DND-41 (cell line): Measurements from ENCODE around the gene LYSET.

Source experiments
- ATAC-seq: fragments of 200-7000 bp; cut with Tn5 transposase; 3 replicates; pipeline ENCODE4 v1.9.1; 2021; ENCODE audit warnings: low read depth; ENCODE audit not compliant: insufficient read depth
- DNase-seq: peaks from one replicate; pipeline ENCODE4 v3.0.0-alpha.2; 2020
- H2AFZ ChIP-seq: 2 replicates; pipeline ENCODE4 v1.6.0; 2012; ENCODE audit warnings: low read depth, low read length
- H3K27ac ChIP-seq: 2 replicates; pipeline ENCODE4 v1.5.1; 2012; ENCODE audit warnings: low read length, inconsistent platforms
- H3K27me3 ChIP-seq: fragments of 200-600 bp; sonication (generic); 2 replicates; pipeline ENCODE4 v1.6.0; 2012; ENCODE audit warnings: low read length, mild to moderate bottlenecking, inconsistent platforms; ENCODE audit not compliant: insufficient read depth, poor library complexity
- H3K36me3 ChIP-seq: 2 replicates; pipeline ENCODE4 v1.5.1; 2012; ENCODE audit warnings: low read length, inconsistent platforms; ENCODE audit not compliant: insufficient read depth
- H3K4me1 ChIP-seq: 2 replicates; pipeline ENCODE4 v1.5.1; 2012; ENCODE audit warnings: mild to moderate bottlenecking, low read length; ENCODE audit not compliant: insufficient read depth
- H3K4me2 ChIP-seq: 2 replicates; pipeline ENCODE4 v1.6.0; 2012; ENCODE audit warnings: mild to moderate bottlenecking, moderate library complexity, low read length, inconsistent platforms; ENCODE audit not compliant: insufficient read depth
- H3K4me3 ChIP-seq, 2 experiments: fragments of 200-600 bp in 1 of 2; shearing (Covaris generic) in 1 of 2; 2 replicates each; pipeline ENCODE4 v1.5.1; 2012 to 2016; ENCODE audit warnings: inconsistent platforms in 2 of 2, low read length in 2 of 2, mild to moderate bottlenecking in 2 of 2, low read depth in 1 of 2, moderate library complexity in 1 of 2
- H3K79me2 ChIP-seq: 2 replicates; pipeline ENCODE4 v1.6.0; 2012; ENCODE audit warnings: low read length, inconsistent platforms; ENCODE audit not compliant: insufficient read depth
- H3K9ac ChIP-seq: 2 replicates; pipeline ENCODE4 v1.6.0; 2012; ENCODE audit warnings: low read depth, mild to moderate bottlenecking, inconsistent platforms, low read length, moderate library complexity
- H3K9me3 ChIP-seq: 2 replicates; pipeline ENCODE4 v1.5.1; 2012; ENCODE audit warnings: low read length, moderate library complexity, mild to moderate bottlenecking, inconsistent platforms; ENCODE audit not compliant: insufficient read depth, severe bottlenecking
- H4K20me1 ChIP-seq: 2 replicates; pipeline ENCODE4 v1.6.0; 2012; ENCODE audit warnings: low read length; ENCODE audit not compliant: insufficient read depth
- CTCF ChIP-seq: IDR thresholded peaks from 2 replicates; pipeline ENCODE4 v1.5.1; 2012; ENCODE audit warnings: borderline replicate concordance, low read length, moderate library complexity, mild to moderate bottlenecking; ENCODE audit not compliant: poor library complexity, severe bottlenecking; ENCODE audit errors: extremely low read depth
- EZH2 ChIP-seq: IDR thresholded peaks from 3 replicates; pipeline ENCODE4 v1.6.1; 2012; ENCODE audit warnings: borderline replicate concordance, low read depth, mild to moderate bottlenecking, moderate library complexity, low read length, inconsistent platforms; ENCODE audit not compliant: severe bottlenecking

LYSET gene

DNA sequence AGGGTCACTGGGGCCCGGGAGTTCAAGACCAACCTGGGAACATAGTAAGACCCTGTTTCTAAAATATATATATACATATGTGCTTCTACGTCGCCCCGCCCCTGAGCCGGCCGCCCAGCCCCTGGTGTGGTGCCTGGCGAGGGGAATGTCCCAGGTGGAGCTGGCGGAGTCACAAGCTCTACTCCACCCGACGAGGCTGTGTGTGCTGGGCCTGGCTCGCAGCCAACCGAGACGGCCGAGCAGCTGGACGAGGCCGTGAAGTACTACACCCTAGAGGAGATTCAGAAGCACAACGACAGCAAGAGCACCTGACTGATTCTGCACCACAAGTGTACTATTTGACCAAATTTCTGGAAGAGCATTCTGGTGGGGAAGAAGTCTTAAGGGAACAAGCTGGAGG is 47.3 kb upstream of the LYSET start:
- H3K36me3 ChIP-seq = no peaks in the 10 kb centered on the region
- no peak overlapping the region for H3K9ac ChIP-seq
- TF ChIP-seq CTCF (no peak), EZH2 (no peak)
- H4K20me1 ChIP-seq = no peaks in the 10 kb centered on the region
- H3K4me3 ChIP-seq = no peak overlapping the region
- H2AFZ ChIP-seq = no peak overlapping the region
- H3K9me3 ChIP-seq = no peaks in the 10 kb centered on the region
- no peak overlapping the region for H3K27ac ChIP-seq
- peaks cover 5% of the 10 kb centered on the region; the same call in 1 of the 2 replicates for H3K4me1 ChIP-seq
- ATAC-seq = no peak
- H3K4me2 ChIP-seq = no peak overlapping the region
- H3K79me2 ChIP-seq = no peaks in the 10 kb centered on the region
- DNase-seq = no peak
- H3K27me3 ChIP-seq = no peaks in the 10 kb centered on the region

DNA sequence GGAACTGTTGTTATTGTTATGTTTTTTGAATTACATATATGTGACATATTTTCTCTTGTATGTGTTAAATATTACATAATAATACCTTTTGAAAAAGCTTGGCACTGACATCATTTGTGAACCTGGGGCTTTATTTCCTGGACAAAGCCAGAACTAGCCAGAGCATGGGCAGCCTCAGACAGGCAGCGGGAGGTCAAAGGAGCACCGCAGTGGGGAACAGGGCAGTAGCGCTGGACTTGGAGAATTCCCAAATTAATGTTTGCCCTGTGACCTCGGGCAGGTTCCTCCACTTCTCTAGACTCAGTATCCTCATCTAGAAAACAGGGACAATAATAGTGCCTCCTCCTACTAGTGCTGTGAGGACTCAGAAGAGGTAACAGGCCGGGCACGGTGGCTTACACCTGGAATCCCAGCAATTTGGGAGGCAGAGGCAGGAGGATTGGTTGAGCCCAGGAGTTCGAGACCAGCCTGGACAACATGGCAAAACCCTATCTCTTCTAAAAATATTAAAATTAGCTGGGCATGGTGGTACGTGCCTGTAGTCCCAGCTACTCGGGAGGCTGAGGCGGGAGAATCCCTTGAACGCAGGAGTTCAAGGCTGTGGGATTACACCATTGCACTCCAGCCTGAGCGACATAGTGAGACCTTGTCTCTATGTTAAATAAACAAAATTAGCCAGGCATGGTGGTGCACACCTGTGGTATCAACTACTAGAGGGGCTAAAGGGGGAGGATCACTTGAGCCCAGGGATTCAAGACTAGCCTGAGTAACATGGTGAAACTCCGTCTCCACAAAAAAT is 42.1 kb upstream of the LYSET start:
- Histone ChIP-seq H3K4me2 (no peak overlapping the region), H3K9me3 (no peaks in the 10 kb centered on the region), H3K4me3 (no peak overlapping the region), H4K20me1 (0 out of 2 replicates have a peak, but pooled peaks cover 3% of the 10 kb centered on the region), H3K79me2 (no peaks in the 10 kb centered on the region), H3K9ac (no peak overlapping the region), H3K36me3 (no peaks in the 10 kb centered on the region), H3K4me1 (peaks cover 5% of the 10 kb centered on the region; the same call in 1 of the 2 replicates), H3K27ac (no peak overlapping the region), H2AFZ (no peak overlapping the region), H3K27me3 (no peaks in the 10 kb centered on the region)
- TF ChIP-seq EZH2 (no peak), CTCF (no peak)
- DNase-seq (no peak), ATAC-seq (no peak)

DNA sequence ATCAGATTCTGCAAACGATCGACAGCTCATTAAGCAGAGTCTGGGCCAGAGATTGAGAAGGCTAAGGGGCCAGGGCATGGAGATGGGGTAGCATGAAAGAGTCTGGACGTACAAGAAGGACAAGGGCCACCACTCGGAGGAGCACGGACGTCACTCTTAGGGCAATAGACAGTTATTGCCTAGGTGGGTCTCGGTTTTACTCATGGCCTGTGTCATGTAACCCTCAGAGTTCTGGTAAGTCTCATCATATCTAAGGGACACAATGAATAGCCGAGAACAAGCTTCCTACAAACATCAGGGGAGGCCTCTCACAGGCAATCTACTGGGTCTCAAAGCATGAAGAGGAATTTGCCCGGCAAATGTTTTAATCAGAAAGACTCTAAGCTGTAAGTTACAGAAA is 39.0 kb upstream of the LYSET start:
- H3K9me3 ChIP-seq = no peaks in the 10 kb centered on the region
- DNase-seq = no peak
- no peak overlapping the region for H3K27ac ChIP-seq
- H3K27me3 ChIP-seq = no peaks in the 10 kb centered on the region
- no peaks in the 10 kb centered on the region for H3K79me2 ChIP-seq
- H4K20me1 ChIP-seq = 0 out of 2 replicates have a peak, but pooled peaks cover 3% of the 10 kb centered on the region
- H3K4me3 ChIP-seq = no peak overlapping the region
- H3K9ac ChIP-seq = no peak overlapping the region
- no peak overlapping the region for H2AFZ ChIP-seq
- TF ChIP-seq CTCF (no peak), EZH2 (no peak)
- no peak overlapping the region for H3K4me2 ChIP-seq
- no peak for ATAC-seq
- H3K4me1 ChIP-seq = no peaks in the 10 kb centered on the region
- H3K36me3 ChIP-seq = no peaks in the 10 kb centered on the region
